GM12874 (cell line): ENCODE data around the gene ITK.

ENCODE experiments used
- TF ChIP-seq, protein P1 (sequence below): IDR thresholded peaks from 2 replicates; pipeline ENCODE4 v1.5.1; 2011; ENCODE audit warnings: low read depth, mild to moderate bottlenecking, control low read depth, low read length, moderate library complexity; ENCODE audit not compliant: insufficient read depth

Gene ITK

DNA sequence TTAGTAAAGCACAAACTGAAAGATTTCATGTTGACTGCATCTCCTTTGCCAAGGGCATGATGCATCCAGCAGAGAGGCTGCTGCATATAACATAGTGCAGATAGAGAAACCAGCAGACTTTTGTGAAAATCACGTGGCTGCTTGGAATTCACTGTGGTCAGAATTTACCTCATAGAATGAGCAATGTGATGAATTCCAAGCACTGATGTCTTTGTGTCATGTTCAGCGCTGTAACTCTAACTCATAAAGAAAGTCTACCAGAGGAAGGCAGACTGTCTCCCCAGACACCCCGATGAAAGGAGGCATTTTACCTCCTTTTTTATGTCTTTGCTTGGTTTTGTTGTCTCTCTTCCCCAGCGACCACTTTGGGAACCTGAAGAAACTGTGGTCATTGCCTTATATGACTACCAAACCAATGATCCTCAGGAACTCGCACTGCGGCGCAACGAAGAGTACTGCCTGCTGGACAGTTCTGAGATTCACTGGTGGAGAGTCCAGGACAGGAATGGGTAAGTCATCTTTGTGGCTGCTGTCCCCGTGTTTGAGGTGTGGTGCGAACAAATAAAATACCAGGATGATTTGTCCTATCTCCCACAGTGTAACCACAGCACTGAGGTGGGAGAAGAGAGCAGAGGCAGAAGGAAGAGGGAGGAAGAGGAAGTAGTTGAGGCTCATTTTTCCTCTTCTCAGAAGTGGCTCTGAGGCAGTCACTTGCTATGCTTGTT, 42.0 kb downstream of the ITK start:
- TF ChIP-seq, protein P1, sequence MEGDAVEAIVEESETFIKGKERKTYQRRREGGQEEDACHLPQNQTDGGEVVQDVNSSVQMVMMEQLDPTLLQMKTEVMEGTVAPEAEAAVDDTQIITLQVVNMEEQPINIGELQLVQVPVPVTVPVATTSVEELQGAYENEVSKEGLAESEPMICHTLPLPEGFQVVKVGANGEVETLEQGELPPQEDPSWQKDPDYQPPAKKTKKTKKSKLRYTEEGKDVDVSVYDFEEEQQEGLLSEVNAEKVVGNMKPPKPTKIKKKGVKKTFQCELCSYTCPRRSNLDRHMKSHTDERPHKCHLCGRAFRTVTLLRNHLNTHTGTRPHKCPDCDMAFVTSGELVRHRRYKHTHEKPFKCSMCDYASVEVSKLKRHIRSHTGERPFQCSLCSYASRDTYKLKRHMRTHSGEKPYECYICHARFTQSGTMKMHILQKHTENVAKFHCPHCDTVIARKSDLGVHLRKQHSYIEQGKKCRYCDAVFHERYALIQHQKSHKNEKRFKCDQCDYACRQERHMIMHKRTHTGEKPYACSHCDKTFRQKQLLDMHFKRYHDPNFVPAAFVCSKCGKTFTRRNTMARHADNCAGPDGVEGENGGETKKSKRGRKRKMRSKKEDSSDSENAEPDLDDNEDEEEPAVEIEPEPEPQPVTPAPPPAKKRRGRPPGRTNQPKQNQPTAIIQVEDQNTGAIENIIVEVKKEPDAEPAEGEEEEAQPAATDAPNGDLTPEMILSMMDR, result no peak

DNA sequence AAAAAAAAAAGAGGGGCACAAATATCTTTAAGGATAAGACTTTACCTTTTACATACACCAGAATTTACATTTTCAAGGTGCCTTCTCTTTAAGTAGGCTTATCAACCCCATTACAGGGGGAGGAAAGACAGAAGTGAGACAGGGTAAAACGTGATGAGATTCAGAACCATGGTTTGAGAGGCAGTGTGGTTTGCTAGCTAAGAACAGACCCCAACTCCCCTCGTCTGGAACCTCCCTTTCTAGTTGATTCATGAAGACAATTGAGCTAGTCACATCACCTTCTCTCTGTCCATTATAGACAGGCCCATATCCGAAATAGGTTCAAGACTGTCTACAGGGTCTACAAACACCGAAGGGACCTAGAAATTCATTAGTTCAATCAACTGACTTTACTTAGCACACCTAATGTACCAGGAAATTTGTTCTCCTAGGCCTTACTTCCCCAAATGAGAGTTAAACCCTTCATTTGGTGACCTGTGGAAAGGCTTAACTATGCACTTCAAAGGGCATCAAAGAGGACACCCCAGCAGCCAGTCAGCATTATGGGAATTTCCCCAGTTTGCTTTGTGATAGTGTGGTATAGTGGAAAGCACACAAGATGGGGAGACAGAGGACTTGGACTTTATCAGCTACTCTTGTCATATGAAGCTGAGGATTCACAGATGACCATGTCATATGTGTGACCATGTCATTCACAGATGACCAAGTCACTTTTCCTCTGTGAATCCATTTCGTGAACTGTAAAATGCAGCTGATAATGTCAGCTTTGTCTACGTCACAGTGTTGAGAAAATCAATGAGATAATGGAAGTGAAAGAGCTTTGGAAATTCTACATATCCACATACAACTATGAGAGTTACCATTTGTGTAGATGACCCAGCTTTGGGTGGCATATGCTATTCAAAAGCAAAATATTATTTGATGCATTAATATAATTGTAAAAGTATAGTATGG, 45.1 kb downstream of the ITK start:
- TF ChIP-seq, protein P1, result no peak

DNA sequence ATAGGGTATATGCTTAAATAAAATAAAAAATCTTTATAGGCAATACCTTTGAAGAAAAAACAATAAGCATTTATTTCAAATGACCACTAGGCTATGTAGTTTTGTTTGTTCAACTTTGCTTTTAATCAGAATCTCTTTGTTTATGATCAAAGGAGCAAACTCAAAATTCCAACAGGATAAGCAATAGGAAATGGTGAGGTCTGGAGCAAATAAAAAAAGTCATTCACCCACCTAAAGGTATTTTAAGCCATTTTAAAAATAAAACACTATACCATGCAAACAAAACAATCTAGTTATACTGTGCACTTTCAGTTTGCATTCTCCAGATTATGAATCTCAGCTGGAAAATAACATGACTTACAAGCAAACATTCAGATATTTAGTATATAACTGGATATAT, 50.0 kb downstream of the ITK start:
- TF ChIP-seq, protein P1, result no peak

DNA sequence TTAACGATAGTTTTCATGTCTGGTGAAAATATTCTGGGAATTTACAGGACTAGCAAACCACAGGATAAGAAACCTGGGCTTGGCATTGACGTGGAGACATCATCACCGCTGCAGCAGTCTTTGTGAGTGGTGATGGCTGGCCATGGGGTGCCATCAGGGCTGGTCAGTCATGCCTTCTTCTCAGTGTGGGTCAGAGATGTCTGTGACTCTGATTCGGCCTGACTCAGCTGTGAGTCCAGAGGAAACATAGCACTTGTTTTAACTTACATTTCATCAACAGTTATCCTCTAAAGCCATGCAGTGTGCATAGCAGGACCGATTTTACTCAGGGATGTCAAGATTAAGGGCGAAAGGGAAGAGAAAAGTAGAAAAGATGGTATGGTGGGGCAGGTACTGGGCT, 52.1 kb downstream of the ITK start:
- TF ChIP-seq, protein P1, result no peak

DNA sequence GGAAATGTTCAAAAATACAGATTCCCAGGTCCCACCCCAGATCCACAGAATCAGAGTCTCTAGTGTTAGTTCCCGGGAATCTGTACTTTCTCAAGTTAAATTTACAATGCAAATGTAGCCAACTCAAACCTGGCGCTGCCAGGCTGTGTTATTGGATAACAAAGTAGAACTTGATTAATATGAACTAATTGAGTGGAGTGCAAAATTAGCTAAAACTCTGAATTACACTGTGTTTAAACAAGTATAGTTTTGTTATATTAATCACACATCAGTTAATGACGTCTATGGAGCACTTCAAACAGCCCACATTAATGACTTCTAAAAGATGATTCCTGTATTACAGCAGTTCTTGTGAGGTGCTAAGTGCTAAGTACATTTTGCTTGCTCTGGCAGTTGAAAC, 52.9 kb downstream of the ITK start:
- TF ChIP-seq, protein P1, result no peak

DNA sequence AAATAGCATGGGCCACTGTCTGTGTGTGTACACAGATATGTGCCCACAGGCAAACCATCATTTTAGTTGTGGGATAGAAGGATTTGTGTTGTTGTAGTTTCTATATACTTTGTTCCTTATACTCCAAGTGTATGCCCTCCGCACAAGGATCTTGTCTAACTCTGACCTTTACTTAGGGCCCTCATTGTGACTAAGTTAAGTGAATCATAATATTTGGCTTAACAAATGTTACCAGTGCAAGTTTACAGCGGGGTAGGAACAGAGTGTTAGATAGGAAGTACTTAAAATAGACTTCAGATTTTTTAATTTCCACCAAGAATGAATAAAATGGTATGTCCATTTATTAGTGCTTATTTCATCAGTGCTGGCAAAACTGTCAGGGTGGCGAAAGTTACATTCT, 55.8 kb downstream of the ITK start:
- TF ChIP-seq, protein P1, result no peak

DNA sequence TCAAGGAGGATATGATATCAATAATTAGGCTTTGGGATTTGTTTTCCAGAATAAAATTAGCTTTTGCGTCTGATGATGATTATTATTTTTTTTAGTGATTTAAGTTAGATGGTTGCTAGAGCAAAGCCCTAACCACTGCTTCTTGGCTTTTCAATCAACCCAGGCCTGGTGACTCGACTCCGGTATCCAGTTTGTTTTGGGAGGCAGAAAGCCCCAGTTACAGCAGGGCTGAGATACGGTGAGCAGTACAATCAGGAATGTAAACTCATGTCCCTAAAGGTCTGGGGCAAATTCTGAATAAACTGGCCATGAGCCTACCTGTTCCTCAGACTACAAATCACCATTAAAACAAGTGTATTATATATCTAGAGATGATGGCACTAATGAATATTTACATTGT, 60.8 kb downstream of the ITK start:
- TF ChIP-seq, protein P1, result no peak
